Measurements from ENCODE around the gene TTC28. TPM values are rescaled to one million over a fixed set of nuclear protein-coding genes. Genes with fewer than 3 reads are reported as not detected.
"Not testable (repeated sequence)": the region's sequence is repeated elsewhere in the genome, so short reads cannot be mapped to it uniquely, and the experiment has no call there.

The TTC28 gene
- total RNA-seq, 3 donors from 2014 or later = 0.66 to 0.90 (median 0.71) TPM

GRCh38 chr22:28541137-28541536 lies 138.5 kb downstream of the TTC28 start:
- no peaks in the 10 kb centered on the region for H3K27me3 Mint-ChIP-seq (ENCODE audit: low read depth)
- H3K4me1 Mint-ChIP-seq (ENCODE audit: low read depth) = no peaks in the 10 kb centered on the region
- peaks cover 4% of the 10 kb centered on the region for H3K9me3 Mint-ChIP-seq
- DNase-seq = no peak
- H3K36me3 Mint-ChIP-seq (ENCODE audit: insufficient read depth) = no peaks in the 10 kb centered on the region
- no peak for ATAC-seq
- H3K4me3 Mint-ChIP-seq = no peak overlapping the region

GRCh38 chr22:28538922-28539321 lies 140.7 kb downstream of the TTC28 start:
- Mint-ChIP-seq H3K4me1 (ENCODE audit: low read depth) (no peaks in the 10 kb centered on the region), H3K36me3 (ENCODE audit: insufficient read depth) (no peaks in the 10 kb centered on the region), H3K4me3 (no peak overlapping the region), H3K27me3 (ENCODE audit: low read depth) (peaks cover 2% of the 10 kb centered on the region), H3K9me3 (peaks cover 4% of the 10 kb centered on the region)
- ATAC-seq = no peak
- DNase-seq = no peak

GRCh38 chr22:28530565-28530964 lies 149.1 kb downstream of the TTC28 start:
- Mint-ChIP-seq H3K27me3 (ENCODE audit: low read depth) (peaks cover 18% of the 10 kb centered on the region), H3K9me3 (peaks cover 10% of the 10 kb centered on the region)
- not testable (repeated sequence) for ATAC-seq; H3K4me1 Mint-ChIP-seq (ENCODE audit: low read depth); H3K36me3 Mint-ChIP-seq (ENCODE audit: insufficient read depth); DNase-seq; H3K4me3 Mint-ChIP-seq

GRCh38 chr22:28529144-28529543 lies 150.5 kb downstream of the TTC28 start:
- peaks cover 10% of the 10 kb centered on the region for H3K9me3 Mint-ChIP-seq
- H3K4me3 Mint-ChIP-seq; H3K4me1 Mint-ChIP-seq (ENCODE audit: low read depth); DNase-seq; H3K36me3 Mint-ChIP-seq (ENCODE audit: insufficient read depth); ATAC-seq: not testable (repeated sequence)
- H3K27me3 Mint-ChIP-seq (ENCODE audit: low read depth) = peaks cover 16% of the 10 kb centered on the region

- Mint-ChIP-seq H3K27me3 (ENCODE audit: low read depth) (peaks cover 17% of the 10 kb centered on the region), H3K36me3 (ENCODE audit: insufficient read depth) (no peaks in the 10 kb centered on the region), H3K4me1 (ENCODE audit: low read depth) (no peaks in the 10 kb centered on the region), H3K4me3 (no peak overlapping the region), H3K9me3 (no peaks in the 10 kb centered on the region)
- ATAC-seq = no peak
- no peak for DNase-seq
These were observed 158.2 kb downstream of the TTC28 start for GRCh38 chr22:28521451-28521850.

- peaks cover 10% of the 10 kb centered on the region for H3K9me3 Mint-ChIP-seq
- no peak for ATAC-seq
- no peaks in the 10 kb centered on the region for H3K36me3 Mint-ChIP-seq (ENCODE audit: insufficient read depth)
- H3K4me3 Mint-ChIP-seq = no peak overlapping the region
- H3K27me3 Mint-ChIP-seq (ENCODE audit: low read depth) = peaks cover 7% of the 10 kb centered on the region
- no peak for DNase-seq
- no peaks in the 10 kb centered on the region for H3K4me1 Mint-ChIP-seq (ENCODE audit: low read depth)
These were observed 165.3 kb downstream of the TTC28 start for GRCh38 chr22:28514321-28514821.

DNA sequence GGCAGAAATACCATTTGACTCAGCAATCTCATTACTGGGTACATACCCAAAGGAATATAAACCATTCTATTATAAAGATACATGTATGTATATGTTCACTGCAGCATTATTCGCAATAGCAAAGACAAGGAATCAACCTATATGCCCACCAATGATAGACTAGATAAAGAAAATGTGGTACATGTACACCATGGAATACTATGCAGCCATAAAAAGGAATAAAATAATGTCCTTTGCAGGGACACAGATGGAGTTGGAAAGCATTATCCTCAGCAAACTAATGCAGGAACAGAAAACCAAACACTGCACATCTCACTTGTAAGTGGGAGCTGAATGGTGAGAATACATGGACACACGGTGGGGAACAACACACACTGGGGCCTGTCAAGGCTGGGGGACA lies 167.3 kb downstream of the TTC28 start:
- H3K9me3 Mint-ChIP-seq = peaks cover 14% of the 10 kb centered on the region
- not testable (repeated sequence) for DNase-seq; ATAC-seq; H3K27me3 Mint-ChIP-seq (ENCODE audit: low read depth); H3K36me3 Mint-ChIP-seq (ENCODE audit: insufficient read depth); H3K4me3 Mint-ChIP-seq; H3K4me1 Mint-ChIP-seq (ENCODE audit: low read depth)

DNA sequence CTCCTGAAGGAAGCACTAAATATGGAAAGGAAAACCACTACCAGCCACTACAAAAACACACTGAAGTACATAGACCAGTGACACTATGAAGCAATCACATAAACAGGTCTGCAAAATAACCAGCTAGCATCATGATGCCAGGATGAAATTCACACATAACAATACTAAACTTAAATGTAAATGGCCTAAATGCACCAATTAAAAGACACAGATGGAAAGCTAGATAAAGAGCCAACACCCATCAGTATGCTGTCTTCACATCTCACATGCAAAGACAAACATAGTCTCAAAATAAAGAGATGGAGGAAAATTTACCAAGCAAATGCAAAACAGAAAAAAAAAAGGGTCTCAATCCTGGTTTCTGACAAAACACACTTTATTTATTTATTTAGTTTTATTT lies 171.7 kb downstream of the TTC28 start:
- no peak overlapping the region for H3K4me3 Mint-ChIP-seq
- peaks cover 14% of the 10 kb centered on the region for H3K9me3 Mint-ChIP-seq
- ATAC-seq (no peak), DNase-seq (no peak)
- H3K27me3 Mint-ChIP-seq (ENCODE audit: low read depth) = peaks cover 20% of the 10 kb centered on the region
- H3K4me1 Mint-ChIP-seq (ENCODE audit: low read depth) = no peaks in the 10 kb centered on the region
- no peaks in the 10 kb centered on the region for H3K36me3 Mint-ChIP-seq (ENCODE audit: insufficient read depth)

DNA sequence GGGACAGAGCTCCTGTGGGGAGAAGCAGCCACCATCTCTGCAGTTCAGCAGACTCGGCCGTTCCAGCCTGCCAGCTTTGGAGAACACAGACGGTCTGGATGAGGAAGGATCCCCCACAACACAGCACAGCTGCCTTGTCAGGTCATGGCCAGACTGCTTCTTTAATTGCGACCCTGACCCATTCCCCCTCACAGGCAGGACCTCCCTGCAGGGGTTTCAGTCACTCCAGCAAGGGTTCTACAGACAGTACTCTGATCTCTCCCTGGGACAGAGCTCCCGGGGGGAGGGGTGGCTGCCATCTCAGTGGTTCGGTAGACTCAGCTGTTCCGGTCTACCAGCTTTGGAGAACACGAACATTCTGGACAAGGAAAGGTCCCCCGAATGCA lies 173.5 kb downstream of the TTC28 start:
- H3K36me3 Mint-ChIP-seq (ENCODE audit: insufficient read depth) = no peaks in the 10 kb centered on the region
- H3K4me3 Mint-ChIP-seq = no peak overlapping the region
- DNase-seq (no peak), ATAC-seq (no peak)
- H3K27me3 Mint-ChIP-seq (ENCODE audit: low read depth) = peaks cover 22% of the 10 kb centered on the region
- no peaks in the 10 kb centered on the region for H3K4me1 Mint-ChIP-seq (ENCODE audit: low read depth)
- H3K9me3 Mint-ChIP-seq = peaks cover 6% of the 10 kb centered on the region

GRCh38 chr22:28505416-28506149 lies 174.1 kb downstream of the TTC28 start:
- no peaks in the 10 kb centered on the region for H3K36me3 Mint-ChIP-seq (ENCODE audit: insufficient read depth)
- no peaks in the 10 kb centered on the region for H3K4me1 Mint-ChIP-seq (ENCODE audit: low read depth)
- peaks cover 23% of the 10 kb centered on the region for H3K27me3 Mint-ChIP-seq (ENCODE audit: low read depth)
- H3K4me3 Mint-ChIP-seq = no peak overlapping the region
- ATAC-seq = no peak
- H3K9me3 Mint-ChIP-seq = peaks cover 6% of the 10 kb centered on the region
- no peak for DNase-seq

GRCh38 chr22:28500006-28500405 lies 179.6 kb downstream of the TTC28 start:
- Mint-ChIP-seq H3K36me3 (ENCODE audit: insufficient read depth) (no peaks in the 10 kb centered on the region), H3K9me3 (no peaks in the 10 kb centered on the region), H3K27me3 (ENCODE audit: low read depth) (peaks cover 16% of the 10 kb centered on the region), H3K4me1 (ENCODE audit: low read depth) (no peaks in the 10 kb centered on the region), H3K4me3 (no peak overlapping the region)
- no peak for ATAC-seq
- no peak for DNase-seq

DNA sequence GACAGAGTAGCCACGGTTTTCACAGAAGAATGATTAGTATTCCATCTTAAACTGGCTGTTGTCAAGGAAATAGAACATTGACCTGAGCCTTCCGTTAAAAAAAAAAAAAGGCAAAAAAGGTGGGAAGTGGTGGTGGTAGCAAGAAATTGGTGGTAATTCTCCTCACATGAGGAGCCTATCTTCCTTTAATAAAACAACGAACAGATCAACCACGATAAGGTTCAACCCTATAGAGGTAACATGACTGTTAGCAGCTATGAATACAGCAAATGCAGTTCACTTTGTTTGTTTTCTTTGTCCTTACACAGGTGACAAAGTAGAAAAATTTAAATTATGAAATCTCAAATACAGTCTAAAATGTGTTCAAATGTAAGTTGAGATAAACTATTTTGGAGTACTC lies 181.6 kb downstream of the TTC28 start:
- no peak overlapping the region for H3K4me3 Mint-ChIP-seq
- ATAC-seq (no peak), DNase-seq (no peak)
- H3K27me3 Mint-ChIP-seq (ENCODE audit: low read depth) = peaks cover 27% of the 10 kb centered on the region
- H3K36me3 Mint-ChIP-seq (ENCODE audit: insufficient read depth) = no peaks in the 10 kb centered on the region
- H3K4me1 Mint-ChIP-seq (ENCODE audit: low read depth) = no peaks in the 10 kb centered on the region
- H3K9me3 Mint-ChIP-seq = no peaks in the 10 kb centered on the region

DNA sequence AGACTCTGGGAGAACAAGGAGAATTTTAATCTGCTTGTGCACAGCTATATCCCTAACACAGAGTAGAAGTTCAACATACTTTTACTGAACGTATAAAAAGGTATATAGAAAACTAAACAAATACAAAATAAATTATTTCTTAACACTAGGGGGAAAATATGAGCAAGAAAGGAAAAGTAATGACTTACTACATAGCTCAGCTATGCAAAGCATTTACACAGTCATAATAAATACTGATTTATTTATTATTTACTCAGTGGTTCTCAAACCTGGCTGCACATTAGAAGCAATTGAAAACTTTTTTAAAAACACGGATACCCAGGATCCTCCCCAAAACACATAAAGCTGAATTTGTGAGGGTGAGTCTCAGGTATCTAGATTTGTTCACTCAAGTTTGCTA lies 182.5 kb downstream of the TTC28 start:
- no peaks in the 10 kb centered on the region for H3K4me1 Mint-ChIP-seq (ENCODE audit: low read depth)

GRCh38 chr22:28491289-28491688 lies 188.4 kb downstream of the TTC28 start:
- not testable (repeated sequence) for DNase-seq
- peaks cover 44% of the 10 kb centered on the region for H3K27me3 Mint-ChIP-seq (ENCODE audit: low read depth)

More for the DNA sequence above, 182.5 kb downstream of the TTC28 start:
- DNase-seq = no peak
- Mint-ChIP-seq H3K9me3 (no peaks in the 10 kb centered on the region), H3K4me3 (no peak overlapping the region), H3K36me3 (ENCODE audit: insufficient read depth) (no peaks in the 10 kb centered on the region), H3K27me3 (ENCODE audit: low read depth) (peaks cover 25% of the 10 kb centered on the region)
- no peak for ATAC-seq

DNA sequence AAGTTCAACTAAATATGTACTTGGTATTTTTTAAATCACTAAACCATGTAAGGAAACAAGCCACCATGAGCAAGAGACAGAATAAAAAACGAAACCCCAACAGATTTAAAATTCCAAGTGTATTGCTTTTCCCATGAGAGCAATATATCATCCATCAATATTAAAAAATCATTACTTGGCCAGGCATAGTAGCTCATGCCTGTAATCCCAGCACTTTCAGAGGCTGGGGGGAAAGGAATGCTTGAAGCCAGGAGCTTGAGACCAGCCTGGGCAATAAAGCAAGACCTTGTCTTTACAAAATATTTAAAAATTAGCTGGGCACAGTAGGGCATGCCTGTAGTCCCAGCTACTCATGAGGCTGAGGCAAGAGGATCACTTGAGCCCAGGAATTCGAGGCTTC lies 190.8 kb downstream of the TTC28 start:
- H3K27me3 Mint-ChIP-seq (ENCODE audit: low read depth) = peaks cover 44% of the 10 kb centered on the region
- no peaks in the 10 kb centered on the region for H3K4me1 Mint-ChIP-seq (ENCODE audit: low read depth)
- DNase-seq (no peak), ATAC-seq (no peak)
- no peak overlapping the region for H3K4me3 Mint-ChIP-seq
- H3K36me3 Mint-ChIP-seq (ENCODE audit: insufficient read depth) = no peaks in the 10 kb centered on the region
- H3K9me3 Mint-ChIP-seq = no peaks in the 10 kb centered on the region

More at GRCh38 chr22:28491289-28491688, 188.4 kb downstream of the TTC28 start:
- not testable (repeated sequence) for H3K9me3 Mint-ChIP-seq; H3K4me1 Mint-ChIP-seq (ENCODE audit: low read depth); H3K36me3 Mint-ChIP-seq (ENCODE audit: insufficient read depth); H3K4me3 Mint-ChIP-seq; ATAC-seq

Measured in activated T-cell treated with anti-CD3 and anti-CD28 coated beads, Interleukin-2, amount 50 U/mL, for 4 hours (primary cell).